ENCODE data around the gene LIPN. TPM values are rescaled to one million over a fixed set of nuclear protein-coding genes. Genes with fewer than 3 reads are reported as not detected.

Gene LIPN
- total and polyA plus RNA-seq, 2 donors (not counting 3 experiments of a cell fraction or from before 2014, with no cell fraction given): not detected

GRCh38 chr10:88827671-88828070, 67.9 kb downstream of the LIPN start:
- intact Hi-C loops (cut with micrococcal nuclease): no loop called here
- no peak for FAIRE-seq
- CTCF ChIA-PET: interaction anchor here (1.3 to 5.3 kb wide), 4 partner anchors 9 to 263 kb away, joined by 6 to 26 read pairs (median 9); no protein-coding TSS in a partner anchor

GRCh38 chr10:88828310-88828709, 68.5 kb downstream of the LIPN start:
- no peaks in the 10 kb centered on the region for H3K9me3 ChIP-seq (replicated peaks; ENCODE audit: control insufficient read depth, insufficient read depth, low read length)
- no peaks in the 10 kb centered on the region for H3K4me1 ChIP-seq (ENCODE audit: control insufficient read depth, extremely low read depth, insufficient read depth, low read length)
- H3K27me3 ChIP-seq (ENCODE audit: control insufficient read depth in 2 of 2, insufficient read depth in 2 of 2, low read length in 2 of 2): peaks cover 0 to 2% of the 10 kb centered on the region in 2 experiments
- H2AFZ ChIP-seq (ENCODE audit: low read depth, low read length): no peak overlapping the region
- no peak overlapping the region for H3K4me3 ChIP-seq (replicated peaks in 1 of 3; ENCODE audit: insufficient read depth in 1 of 3, low read depth in 1 of 3, low read length in 3 of 3)
- no peak overlapping the region for H3K9ac ChIP-seq (replicated peaks; ENCODE audit: extremely low read depth, insufficient read depth, low read length)
- BruUV-seq (replicated peaks): no TSS peak
- ChIA-PET POLR2A (no interaction called here), CTCF (interaction anchor here (0.7 to 5.3 kb wide), 4 partner anchors 9 to 263 kb away, joined by 4 to 26 read pairs (median 9); no protein-coding TSS in a partner anchor)
- TF ChIP-seq POLR2A (IDR thresholded peaks at IDR 0.05; ENCODE audit: low read depth, low read length) (no peak), FOS (IDR thresholded peaks at IDR 0.05; ENCODE audit: borderline replicate concordance, insufficient read depth, low read length) (no peak), GATA2 (IDR thresholded peaks at IDR 0.05; ENCODE audit: insufficient read depth, insufficient read length, low read depth, low read length) (no peak), MYC (IDR thresholded peaks at IDR 0.05; ENCODE audit: low read depth, low read length) (no peak), JUN (IDR thresholded peaks at IDR 0.05; ENCODE audit: borderline replicate concordance, insufficient read depth, insufficient read length, low read depth) (no peak), POLR2AphosphoS5 (IDR thresholded peaks at IDR 0.05; ENCODE audit: insufficient read depth, low read depth, low read length) (no peak), EZH2 (IDR thresholded peaks at IDR 0.05; ENCODE audit: borderline replicate concordance, low read depth, low read length, severe bottlenecking) (no peak), CTCF (IDR thresholded peaks at IDR 0.05; ENCODE audit: extremely low read depth in 1 of 2, insufficient read depth in 1 of 2, low read depth in 1 of 2, low read length in 2 of 2) (no peak), MAX (IDR thresholded peaks at IDR 0.05; ENCODE audit: insufficient read depth, insufficient read length) (no peak)
- H3K79me2 ChIP-seq (ENCODE audit: control insufficient read depth, insufficient read depth, low read length): no peaks in the 10 kb centered on the region
- no peak for FAIRE-seq
- H3K4me2 ChIP-seq (ENCODE audit: insufficient read depth, low read length): no peak overlapping the region
- DNase-seq (ENCODE audit: low read depth, low spot score): no peak
- H3K27ac ChIP-seq (ENCODE audit: insufficient read depth, low read depth, low read length): no peak overlapping the region
- H3K9me1 ChIP-seq (replicated peaks; ENCODE audit: control insufficient read depth, extremely low read depth, insufficient read depth, low read length): no peaks in the 10 kb centered on the region
- no peaks in the 10 kb centered on the region for H3K36me3 ChIP-seq (ENCODE audit: control insufficient read depth in 2 of 2, extremely low read depth in 1 of 2, insufficient read depth in 2 of 2, low read length in 2 of 2)
- dilution Hi-C loops (cut with MboI; ENCODE audit: extremely low pct_ligation_motif_present, low sequenced_read_pairs): no loop called here
- H4K20me1 ChIP-seq (replicated peaks; ENCODE audit: control insufficient read depth, extremely low read depth, insufficient read depth, low read length): no peaks in the 10 kb centered on the region
- intact Hi-C loops (cut with micrococcal nuclease): no loop called here

More at GRCh38 chr10:88827671-88828070, 67.9 kb downstream of the LIPN start:
- peaks cover 0 to 2% of the 10 kb centered on the region in 2 experiments for H3K27me3 ChIP-seq (ENCODE audit: control insufficient read depth in 2 of 2, insufficient read depth in 2 of 2, low read length in 2 of 2)
- H3K9me3 ChIP-seq (replicated peaks; ENCODE audit: control insufficient read depth, insufficient read depth, low read length): no peaks in the 10 kb centered on the region
- BruUV-seq (replicated peaks): no TSS peak
- no peaks in the 10 kb centered on the region for H4K20me1 ChIP-seq (replicated peaks; ENCODE audit: control insufficient read depth, extremely low read depth, insufficient read depth, low read length)
- H3K4me1 ChIP-seq (ENCODE audit: control insufficient read depth, extremely low read depth, insufficient read depth, low read length): no peaks in the 10 kb centered on the region
- H3K79me2 ChIP-seq (ENCODE audit: control insufficient read depth, insufficient read depth, low read length): no peaks in the 10 kb centered on the region
- no peak overlapping the region for H3K27ac ChIP-seq (ENCODE audit: insufficient read depth, low read depth, low read length)
- no peak for DNase-seq (ENCODE audit: low read depth, low spot score)
- no peak overlapping the region for H2AFZ ChIP-seq (ENCODE audit: low read depth, low read length)
- H3K4me2 ChIP-seq (ENCODE audit: insufficient read depth, low read length): no peak overlapping the region
- TF ChIP-seq MYC (IDR thresholded peaks at IDR 0.05; ENCODE audit: low read depth, low read length): no peak
- no peak for TF ChIP-seq GATA2 (IDR thresholded peaks at IDR 0.05; ENCODE audit: insufficient read depth, insufficient read length, low read depth, low read length)
- no peak for TF ChIP-seq JUN (IDR thresholded peaks at IDR 0.05; ENCODE audit: borderline replicate concordance, insufficient read depth, insufficient read length, low read depth)
- H3K36me3 ChIP-seq (ENCODE audit: control insufficient read depth in 2 of 2, extremely low read depth in 1 of 2, insufficient read depth in 2 of 2, low read length in 2 of 2): no peaks in the 10 kb centered on the region
- no peak overlapping the region for H3K9ac ChIP-seq (replicated peaks; ENCODE audit: extremely low read depth, insufficient read depth, low read length)
- dilution Hi-C loops (cut with MboI; ENCODE audit: extremely low pct_ligation_motif_present, low sequenced_read_pairs): no loop called here
- no peaks in the 10 kb centered on the region for H3K9me1 ChIP-seq (replicated peaks; ENCODE audit: control insufficient read depth, extremely low read depth, insufficient read depth, low read length)
- POLR2A ChIA-PET: no interaction called here
- H3K4me3 ChIP-seq (replicated peaks in 1 of 3; ENCODE audit: insufficient read depth in 1 of 3, low read depth in 1 of 3, low read length in 3 of 3): no peak overlapping the region

All from endothelial cell of umbilical vein (primary cell).